HEK293 (cell line): ENCODE data around the gene CDCP1.

Experiments used
- CTCF ChIA-PET: fragments of 350-600 bp; formaldehyde crosslinking; extraction: SDS; loops from one replicate; lab custom pipeline; 2021; ENCODE audit warnings: antibody characterized with exemption; lab: Yijun Ruan, JAX
- POLR2A ChIA-PET: fragments of 300-600 bp; formaldehyde crosslinking; extraction: SDS; loops from one replicate; lab custom pipeline; 2020; ENCODE audit warnings: antibody characterized with exemption, inconsistent platforms; lab: Yijun Ruan, JAX
- H3K27ac ChIP-seq: fragments of 200-500 bp; sonication (Bioruptor generic); 2 replicates; pipeline ENCODE4 v1.5.1; 2014; ENCODE audit warnings: low read depth, low read length, control low read depth, inconsistent platforms; ENCODE audit errors: extremely low read depth
- H3K36me3 ChIP-seq, 2 experiments: fragments of 200-500 bp in 1 of 2; sonication (Bioruptor generic) in 1 of 2; 1 replicate in 1 of 2; 2 replicates in 1 of 2; pipeline ENCODE4 v1.5.1; 2014 to 2017; ENCODE audit warnings: inconsistent platforms in 2 of 2, low read length in 2 of 2; ENCODE audit not compliant: control insufficient read depth in 2 of 2, insufficient read depth in 1 of 2
- H3K4me1 ChIP-seq: fragments of 200-500 bp; sonication (Bioruptor generic); 2 replicates; pipeline ENCODE4 v1.5.1; 2014; ENCODE audit warnings: mild to moderate bottlenecking, low read length, inconsistent platforms; ENCODE audit not compliant: control insufficient read depth, insufficient read depth
- H3K4me3 ChIP-seq: 2 replicates; pipeline ENCODE4 v1.5.1; 2011; ENCODE audit warnings: low read depth, mild to moderate bottlenecking, control low read depth, low read length, moderate library complexity
- H3K9me3 ChIP-seq: fragments of 200-500 bp; sonication (Bioruptor generic); 2 replicates; pipeline ENCODE4 v1.5.1; 2014; ENCODE audit warnings: low read depth, low read length, inconsistent platforms; ENCODE audit not compliant: control insufficient read depth, insufficient read depth
- FEZF1 ChIP-seq: fragments of 450-650 bp; formaldehyde crosslinking; IDR thresholded peaks from 2 replicates; pipeline ENCODE4 v1.5.1; 2016; ENCODE audit warnings: missing biosample characterization, missing genetic modification characterization
- KLF10 ChIP-seq: fragments of 450-650 bp; IDR thresholded peaks from 2 replicates; pipeline ENCODE4 v1.5.1; 2018; ENCODE audit warnings: missing biosample characterization, mild to moderate bottlenecking, missing genetic modification characterization
- SALL2 ChIP-seq: fragments of 450-650 bp; formaldehyde crosslinking; IDR thresholded peaks from 2 replicates; pipeline ENCODE4 v1.5.0; 2017; ENCODE audit warnings: missing biosample characterization, mild to moderate bottlenecking, missing genetic modification characterization, borderline replicate concordance
- SP2 ChIP-seq: fragments of 450-650 bp; formaldehyde crosslinking; IDR thresholded peaks from 2 replicates; pipeline ENCODE4 v1.5.1; 2016; ENCODE audit warnings: missing biosample characterization, missing genetic modification characterization
- YY1 ChIP-seq: fragments of 450-650 bp; formaldehyde crosslinking; IDR thresholded peaks from 2 replicates; pipeline ENCODE4 v1.5.1; 2018; ENCODE audit warnings: missing biosample characterization, missing genetic modification characterization
- ZBTB20 ChIP-seq: fragments of 450-650 bp; formaldehyde crosslinking; IDR thresholded peaks from 2 replicates; pipeline ENCODE4 v1.5.1; 2016; ENCODE audit warnings: missing biosample characterization, missing genetic modification characterization
- ZFP41 ChIP-seq: fragments of 450-650 bp; formaldehyde crosslinking; IDR thresholded peaks from 2 replicates; pipeline ENCODE4 v1.5.1; 2016; ENCODE audit warnings: missing biosample characterization, missing genetic modification characterization, borderline replicate concordance
- ZNF10 ChIP-seq: fragments of 450-650 bp; formaldehyde crosslinking; IDR thresholded peaks from 2 replicates; pipeline ENCODE4 v1.5.1; 2017; ENCODE audit warnings: missing biosample characterization, missing genetic modification characterization
- ZNF132 ChIP-seq: fragments of 450-650 bp; formaldehyde crosslinking; IDR thresholded peaks from 2 replicates; pipeline ENCODE4 v1.5.1; 2017; ENCODE audit warnings: missing biosample characterization, missing genetic modification characterization, borderline replicate concordance
- ZNF133 ChIP-seq: fragments of 450-650 bp; formaldehyde crosslinking; IDR thresholded peaks from 2 replicates; pipeline ENCODE4 v1.5.1; 2016; ENCODE audit warnings: missing biosample characterization, missing genetic modification characterization
- ZNF169 ChIP-seq: fragments of 450-650 bp; formaldehyde crosslinking; IDR thresholded peaks from 2 replicates; pipeline ENCODE4 v1.5.1; 2016; ENCODE audit warnings: missing biosample characterization, missing genetic modification characterization
- ZNF175 ChIP-seq: fragments of 450-650 bp; formaldehyde crosslinking; IDR thresholded peaks from 2 replicates; pipeline ENCODE4 v1.5.1; 2016; ENCODE audit warnings: missing biosample characterization, missing genetic modification characterization
- ZNF239 ChIP-seq: fragments of 450-650 bp; formaldehyde crosslinking; IDR thresholded peaks from 2 replicates; pipeline ENCODE4 v1.5.1; 2016; ENCODE audit warnings: missing biosample characterization, missing genetic modification characterization
- ZNF266 ChIP-seq: fragments of 450-650 bp; formaldehyde crosslinking; IDR thresholded peaks from 2 replicates; pipeline ENCODE4 v1.5.1; 2016; ENCODE audit warnings: missing biosample characterization, missing genetic modification characterization, low read depth
- ZNF530 ChIP-seq: fragments of 450-650 bp; formaldehyde crosslinking; IDR thresholded peaks from 2 replicates; pipeline ENCODE4 v1.5.1; 2016; ENCODE audit warnings: low read depth, missing biosample characterization, missing genetic modification characterization
- ZNF600 ChIP-seq: fragments of 450-650 bp; formaldehyde crosslinking; IDR thresholded peaks from 2 replicates; pipeline ENCODE4 v1.5.1; 2016; ENCODE audit warnings: missing biosample characterization, missing genetic modification characterization
- ZNF623 ChIP-seq: fragments of 450-650 bp; formaldehyde crosslinking; IDR thresholded peaks from 2 replicates; pipeline ENCODE4 v1.5.1; 2016; ENCODE audit warnings: missing biosample characterization, missing genetic modification characterization
- ZNF626 ChIP-seq: fragments of 450-650 bp; sonication (Bioruptor Pico); formaldehyde crosslinking; IDR thresholded peaks from 2 replicates; pipeline ENCODE4 v1.5.1; 2018; ENCODE audit warnings: missing biosample characterization, missing genetic modification characterization, inconsistent platforms
- ZNF830 ChIP-seq: fragments of 450-650 bp; IDR thresholded peaks from 2 replicates; pipeline ENCODE4 v1.5.0; 2018; ENCODE audit warnings: missing biosample characterization, missing genetic modification characterization, low read depth, mild to moderate bottlenecking, moderate library complexity
- ZNF837 ChIP-seq: fragments of 450-650 bp; formaldehyde crosslinking; IDR thresholded peaks from 2 replicates; pipeline ENCODE4 v1.5.1; 2016; ENCODE audit warnings: missing biosample characterization, missing genetic modification characterization
- ZSCAN16 ChIP-seq: fragments of 450-650 bp; formaldehyde crosslinking; IDR thresholded peaks from 2 replicates; pipeline ENCODE4 v1.5.1; 2016; ENCODE audit warnings: missing biosample characterization, missing genetic modification characterization
- ZSCAN23 ChIP-seq: fragments of 450-650 bp; formaldehyde crosslinking; IDR thresholded peaks from 2 replicates; pipeline ENCODE4 v1.5.1; 2016; ENCODE audit warnings: missing biosample characterization, missing genetic modification characterization
- TF ChIP-seq, protein P1 (sequence below): fragments of 450-650 bp; formaldehyde crosslinking; IDR thresholded peaks from 2 replicates; pipeline ENCODE4 v1.5.1; 2017; ENCODE audit warnings: missing biosample characterization, missing genetic modification characterization
- TF ChIP-seq, protein P2 (sequence below): fragments of 450-650 bp; formaldehyde crosslinking; IDR thresholded peaks from 2 replicates; pipeline ENCODE4 v1.5.0; 2017; ENCODE audit warnings: missing biosample characterization, missing genetic modification characterization, borderline replicate concordance
- TF ChIP-seq, protein P3 (sequence below): fragments of 450-650 bp; formaldehyde crosslinking; IDR thresholded peaks from 2 replicates; pipeline ENCODE4 v1.5.1; 2016; ENCODE audit warnings: missing biosample characterization, missing genetic modification characterization
- TF ChIP-seq, protein P4 (sequence below): fragments of 450-650 bp; formaldehyde crosslinking; optimal IDR thresholded peaks from 2 replicates; pipeline ENCODE3; 2016; ENCODE audit warnings: missing biosample characterization, mild to moderate bottlenecking, missing genetic modification characterization
- TF ChIP-seq, protein P5 (sequence below): fragments of 450-650 bp; formaldehyde crosslinking; IDR thresholded peaks from 2 replicates; pipeline ENCODE4 v1.5.1; 2016; ENCODE audit warnings: missing biosample characterization, missing genetic modification characterization

Gene CDCP1

DNA sequence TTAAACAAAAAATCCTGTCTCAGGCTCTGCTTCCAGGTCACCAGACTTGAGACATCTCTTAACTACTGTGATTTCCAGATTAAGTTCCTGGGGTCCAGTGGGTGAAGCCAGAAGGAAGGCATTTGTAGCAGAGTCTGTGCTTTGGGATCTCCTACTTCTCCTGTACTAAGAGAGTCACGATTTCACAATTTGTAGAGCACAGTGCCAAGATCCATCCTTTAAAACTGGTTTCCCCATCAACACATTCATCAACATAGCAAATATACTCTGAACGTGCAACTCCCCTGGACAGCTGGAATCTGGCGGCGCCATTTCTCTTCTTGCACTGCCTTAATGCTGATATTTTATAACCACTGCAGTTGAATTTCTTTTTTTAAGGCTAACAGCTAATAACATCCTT, 33.2 kb downstream of the CDCP1 start (continued):
- TF ChIP-seq, protein P1, sequence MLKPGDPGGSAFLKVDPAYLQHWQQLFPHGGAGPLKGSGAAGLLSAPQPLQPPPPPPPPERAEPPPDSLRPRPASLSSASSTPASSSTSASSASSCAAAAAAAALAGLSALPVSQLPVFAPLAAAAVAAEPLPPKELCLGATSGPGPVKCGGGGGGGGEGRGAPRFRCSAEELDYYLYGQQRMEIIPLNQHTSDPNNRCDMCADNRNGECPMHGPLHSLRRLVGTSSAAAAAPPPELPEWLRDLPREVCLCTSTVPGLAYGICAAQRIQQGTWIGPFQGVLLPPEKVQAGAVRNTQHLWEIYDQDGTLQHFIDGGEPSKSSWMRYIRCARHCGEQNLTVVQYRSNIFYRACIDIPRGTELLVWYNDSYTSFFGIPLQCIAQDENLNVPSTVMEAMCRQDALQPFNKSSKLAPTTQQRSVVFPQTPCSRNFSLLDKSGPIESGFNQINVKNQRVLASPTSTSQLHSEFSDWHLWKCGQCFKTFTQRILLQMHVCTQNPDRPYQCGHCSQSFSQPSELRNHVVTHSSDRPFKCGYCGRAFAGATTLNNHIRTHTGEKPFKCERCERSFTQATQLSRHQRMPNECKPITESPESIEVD (tag by site-specific recombination): no peak
- TF ChIP-seq ZNF266 (tag by site-specific recombination) (no peak), ZNF600 (tag by site-specific recombination) (no peak), ZNF623 (tag by site-specific recombination) (no peak), ZSCAN23 (tag by site-specific recombination) (no peak), ZNF10 (tag by site-specific recombination) (no peak)
- TF ChIP-seq, protein P2, sequence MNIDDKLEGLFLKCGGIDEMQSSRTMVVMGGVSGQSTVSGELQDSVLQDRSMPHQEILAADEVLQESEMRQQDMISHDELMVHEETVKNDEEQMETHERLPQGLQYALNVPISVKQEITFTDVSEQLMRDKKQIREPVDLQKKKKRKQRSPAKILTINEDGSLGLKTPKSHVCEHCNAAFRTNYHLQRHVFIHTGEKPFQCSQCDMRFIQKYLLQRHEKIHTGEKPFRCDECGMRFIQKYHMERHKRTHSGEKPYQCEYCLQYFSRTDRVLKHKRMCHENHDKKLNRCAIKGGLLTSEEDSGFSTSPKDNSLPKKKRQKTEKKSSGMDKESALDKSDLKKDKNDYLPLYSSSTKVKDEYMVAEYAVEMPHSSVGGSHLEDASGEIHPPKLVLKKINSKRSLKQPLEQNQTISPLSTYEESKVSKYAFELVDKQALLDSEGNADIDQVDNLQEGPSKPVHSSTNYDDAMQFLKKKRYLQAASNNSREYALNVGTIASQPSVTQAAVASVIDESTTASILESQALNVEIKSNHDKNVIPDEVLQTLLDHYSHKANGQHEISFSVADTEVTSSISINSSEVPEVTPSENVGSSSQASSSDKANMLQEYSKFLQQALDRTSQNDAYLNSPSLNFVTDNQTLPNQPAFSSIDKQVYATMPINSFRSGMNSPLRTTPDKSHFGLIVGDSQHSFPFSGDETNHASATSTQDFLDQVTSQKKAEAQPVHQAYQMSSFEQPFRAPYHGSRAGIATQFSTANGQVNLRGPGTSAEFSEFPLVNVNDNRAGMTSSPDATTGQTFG: no peak
- TF ChIP-seq, protein P3, sequence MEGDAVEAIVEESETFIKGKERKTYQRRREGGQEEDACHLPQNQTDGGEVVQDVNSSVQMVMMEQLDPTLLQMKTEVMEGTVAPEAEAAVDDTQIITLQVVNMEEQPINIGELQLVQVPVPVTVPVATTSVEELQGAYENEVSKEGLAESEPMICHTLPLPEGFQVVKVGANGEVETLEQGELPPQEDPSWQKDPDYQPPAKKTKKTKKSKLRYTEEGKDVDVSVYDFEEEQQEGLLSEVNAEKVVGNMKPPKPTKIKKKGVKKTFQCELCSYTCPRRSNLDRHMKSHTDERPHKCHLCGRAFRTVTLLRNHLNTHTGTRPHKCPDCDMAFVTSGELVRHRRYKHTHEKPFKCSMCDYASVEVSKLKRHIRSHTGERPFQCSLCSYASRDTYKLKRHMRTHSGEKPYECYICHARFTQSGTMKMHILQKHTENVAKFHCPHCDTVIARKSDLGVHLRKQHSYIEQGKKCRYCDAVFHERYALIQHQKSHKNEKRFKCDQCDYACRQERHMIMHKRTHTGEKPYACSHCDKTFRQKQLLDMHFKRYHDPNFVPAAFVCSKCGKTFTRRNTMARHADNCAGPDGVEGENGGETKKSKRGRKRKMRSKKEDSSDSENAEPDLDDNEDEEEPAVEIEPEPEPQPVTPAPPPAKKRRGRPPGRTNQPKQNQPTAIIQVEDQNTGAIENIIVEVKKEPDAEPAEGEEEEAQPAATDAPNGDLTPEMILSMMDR (tag by site-specific recombination): no peak

DNA sequence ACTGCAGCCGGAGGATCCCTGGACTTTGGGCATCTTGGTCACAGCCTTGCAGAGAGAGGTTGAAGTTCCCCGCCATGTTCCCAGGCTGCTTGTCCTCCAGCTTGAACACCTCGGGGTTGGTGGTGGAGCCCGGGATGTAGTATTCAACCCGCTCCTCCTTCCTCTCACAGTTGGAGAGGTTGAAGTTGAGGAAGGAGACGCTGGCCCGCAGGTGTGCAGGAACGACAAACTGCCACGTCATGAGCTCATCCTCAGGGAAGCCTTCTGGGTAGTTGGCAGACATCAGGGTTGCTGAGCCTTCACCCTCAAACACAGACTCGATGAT, 35.7 kb downstream of the CDCP1 start:
- POLR2A ChIA-PET: no interaction called here
- H3K36me3 ChIP-seq: no peaks in the 10 kb centered on the region
- no peak for TF ChIP-seq FEZF1 (tag by site-specific recombination)
- no peak for TF ChIP-seq ZNF133
- no peak for TF ChIP-seq ZNF626
- no peak for TF ChIP-seq ZFP41 (tag by site-specific recombination)
- no peak for TF ChIP-seq ZNF530
- TF ChIP-seq, protein P4, sequence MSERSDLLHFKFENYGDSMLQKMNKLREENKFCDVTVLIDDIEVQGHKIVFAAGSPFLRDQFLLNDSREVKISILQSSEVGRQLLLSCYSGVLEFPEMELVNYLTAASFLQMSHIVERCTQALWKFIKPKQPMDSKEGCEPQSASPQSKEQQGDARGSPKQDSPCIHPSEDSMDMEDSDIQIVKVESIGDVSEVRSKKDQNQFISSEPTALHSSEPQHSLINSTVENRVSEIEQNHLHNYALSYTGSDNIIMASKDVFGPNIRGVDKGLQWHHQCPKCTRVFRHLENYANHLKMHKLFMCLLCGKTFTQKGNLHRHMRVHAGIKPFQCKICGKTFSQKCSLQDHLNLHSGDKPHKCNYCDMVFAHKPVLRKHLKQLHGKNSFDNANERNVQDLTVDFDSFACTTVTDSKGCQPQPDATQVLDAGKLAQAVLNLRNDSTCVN (tag by site-specific recombination): no peak
- no peak for TF ChIP-seq ZNF175 (tag by site-specific recombination)
- no peak for TF ChIP-seq SALL2 (tag by site-specific recombination)
- no peak for TF ChIP-seq KLF10 (tag by site-specific recombination)
- TF ChIP-seq ZBTB20: no peak
- TF ChIP-seq ZNF837: no peak
- TF ChIP-seq ZNF830 (tag by site-specific recombination): no peak
- no peak for TF ChIP-seq ZSCAN16 (tag by site-specific recombination)
- TF ChIP-seq ZNF169: no peak
- TF ChIP-seq ZNF239: no peak
- TF ChIP-seq YY1 (tag by site-specific recombination): no peak
- TF ChIP-seq, protein P5, sequence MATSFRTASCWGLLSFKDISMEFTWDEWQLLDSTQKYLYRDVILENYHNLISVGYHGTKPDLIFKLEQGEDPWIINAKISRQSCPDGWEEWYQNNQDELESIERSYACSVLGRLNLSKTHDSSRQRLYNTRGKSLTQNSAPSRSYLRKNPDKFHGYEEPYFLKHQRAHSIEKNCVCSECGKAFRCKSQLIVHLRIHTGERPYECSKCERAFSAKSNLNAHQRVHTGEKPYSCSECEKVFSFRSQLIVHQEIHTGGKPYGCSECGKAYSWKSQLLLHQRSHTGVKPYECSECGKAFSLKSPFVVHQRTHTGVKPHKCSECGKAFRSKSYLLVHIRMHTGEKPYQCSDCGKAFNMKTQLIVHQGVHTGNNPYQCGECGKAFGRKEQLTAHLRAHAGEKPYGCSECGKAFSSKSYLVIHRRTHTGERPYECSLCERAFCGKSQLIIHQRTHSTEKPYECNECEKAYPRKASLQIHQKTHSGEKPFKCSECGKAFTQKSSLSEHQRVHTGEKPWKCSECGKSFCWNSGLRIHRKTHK (tag by site-specific recombination): no peak
- TF ChIP-seq ZNF132 (tag by site-specific recombination): no peak
- no peak for TF ChIP-seq SP2 (tag by site-specific recombination)
- TF ChIP-seq, all 188 proteins: peak for 0
- Histone ChIP-seq H3K4me1 (no peaks in the 10 kb centered on the region), H3K4me3 (no peak overlapping the region), H3K27ac (no peak overlapping the region), H3K9me3 (no peaks in the 10 kb centered on the region)
- CTCF ChIA-PET: no interaction called here
